A549 treated with AZD2906 at 1 μM for 4 hours (cell line): Measurements from ENCODE around the gene SULT1A3. TPM values are rescaled to one million over a fixed set of nuclear protein-coding genes. Genes with fewer than 3 reads are reported as not detected.

Experiments used
- total RNA-seq: library from RNA; stranded (reverse); fragments of 200-300 nt; extraction: Qiagen RNA extraction; gene quantifications from 5 replicates; pipeline ENCODE4 v1.2.3, GENCODE V29; 2022

SULT1A3 gene
- total RNA-seq: 4.3 to 8.0 TPM (median 5.8 TPM) in 5 replicates

DNA sequence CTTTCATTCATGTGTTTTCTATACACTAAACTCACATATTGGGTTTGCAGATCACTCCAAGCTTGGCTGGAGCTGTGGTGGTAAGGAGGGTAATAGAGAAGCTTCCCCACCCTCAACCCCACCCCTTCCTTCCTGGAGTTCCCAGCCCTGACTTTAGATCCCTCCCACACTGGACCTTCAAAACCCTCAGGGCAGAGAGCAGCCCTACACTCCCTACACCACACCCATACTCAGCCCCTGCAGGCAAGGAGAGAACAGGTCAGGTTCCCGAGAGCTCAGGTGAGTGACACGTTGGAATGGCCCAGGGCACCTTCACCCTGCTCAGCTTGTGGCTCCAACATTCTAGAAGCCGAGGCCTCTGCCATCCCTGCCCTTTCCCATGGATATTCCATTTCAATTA is at the start of gene SULT1A3:
SULT1A3 (plus strand) TSS at position 207 of the 400 bp plus-strand sequence. CDS start 1,474 bp downstream, outside the sequence.

DNA sequence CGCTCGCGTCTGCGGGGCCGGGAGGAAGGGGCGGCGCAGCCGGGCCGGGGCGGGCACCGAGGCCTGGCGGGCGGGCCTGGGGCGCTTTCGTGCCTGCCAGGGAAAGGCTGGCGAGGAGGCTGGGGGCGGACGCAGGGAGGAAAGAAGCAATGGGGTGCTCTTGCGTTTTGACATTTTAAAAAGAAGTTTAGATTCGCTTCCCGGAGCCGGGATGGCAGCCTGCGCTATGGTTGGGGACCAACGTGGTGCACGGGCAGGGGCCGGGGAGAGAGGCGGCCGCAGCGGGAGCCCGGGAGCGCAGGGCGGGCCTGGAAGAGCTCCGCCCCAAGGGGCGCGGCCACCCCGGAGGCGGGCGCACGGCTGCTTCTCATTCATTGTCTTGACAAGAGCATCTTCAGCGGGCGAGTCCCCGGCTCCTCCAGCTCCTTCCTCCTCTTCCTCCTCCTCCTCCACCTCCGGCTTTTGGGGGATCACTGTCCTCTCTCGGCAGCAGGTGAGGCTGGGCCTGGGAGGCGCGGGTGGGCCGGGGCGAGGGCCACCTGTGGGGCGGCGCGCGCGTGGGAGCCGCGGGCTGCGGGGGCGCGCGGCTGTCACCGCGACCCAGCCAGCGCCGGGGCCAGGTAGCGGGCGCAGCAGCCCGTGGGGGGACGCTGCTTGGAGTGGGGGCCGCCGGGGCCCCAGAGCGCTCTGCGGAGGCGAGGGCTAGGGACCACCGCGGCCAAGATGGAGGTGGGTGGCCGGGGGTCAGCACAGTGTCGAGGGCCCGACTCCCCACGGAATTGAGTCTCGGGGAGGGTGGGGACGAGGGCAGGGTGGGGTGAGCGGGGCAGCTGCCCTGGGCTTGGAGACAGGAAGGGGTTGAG is 15.6 kb upstream of the SULT1A3 start, which contains the start of gene CORO1A:
CORO1A (plus strand) TSS at position 370 of the 863 bp plus-strand sequence. CDS start 1,608 bp downstream, outside the sequence.

DNA sequence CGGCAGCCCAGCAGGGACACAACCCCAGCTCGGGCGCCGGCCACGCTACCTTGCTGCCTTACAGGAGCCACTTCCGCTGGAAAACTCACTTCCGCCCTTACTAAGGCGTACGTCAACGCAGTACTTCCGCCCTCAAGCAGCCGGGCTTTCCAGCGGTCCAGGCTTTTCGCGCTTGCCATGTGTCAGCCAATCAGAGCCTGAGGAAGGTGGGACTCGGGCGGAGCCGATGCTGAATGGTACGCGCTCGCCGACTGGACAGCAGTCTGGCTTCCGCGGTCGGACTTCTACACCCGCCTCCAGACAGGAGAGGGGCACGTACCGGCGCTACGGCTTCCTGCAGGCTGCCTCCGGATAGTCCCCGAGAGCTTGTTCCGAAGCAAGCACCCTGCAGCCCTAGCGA is 5.4 kb upstream of the SULT1A3 start, which contains the start of the genes BOLA2B and SLX1A:
BOLA2B (minus strand) TSS at position 52 of the 400 bp plus-strand sequence. CDS start 71 bp downstream, outside the sequence.
SLX1A (plus strand) TSS at position 261 of the 400 bp plus-strand sequence. CDS start 210 bp downstream, outside the sequence.

DNA sequence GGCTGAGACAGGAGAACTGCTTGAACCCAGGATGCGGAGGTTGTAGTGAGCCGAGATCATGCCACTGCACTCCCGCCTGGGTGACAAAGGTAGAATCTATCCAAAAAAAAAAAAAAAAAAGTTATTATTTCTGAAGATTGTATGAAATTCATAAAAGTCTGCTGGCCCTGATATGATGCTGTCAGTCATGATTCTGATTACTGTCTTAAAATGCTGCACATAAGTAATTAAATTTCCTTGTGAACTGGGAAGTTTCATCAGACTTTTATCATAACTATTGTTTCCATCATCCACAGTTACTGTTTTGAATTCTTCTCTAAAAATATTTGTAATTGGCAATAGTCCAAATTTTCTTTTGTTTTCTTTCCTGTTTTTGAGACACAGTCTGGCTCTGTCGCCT is 49.3 kb downstream of the SULT1A3 start, which contains the start of gene NPIPB13:
NPIPB13 (minus strand) TSS at position 101 of the 400 bp plus-strand sequence. CDS start 2,906 bp downstream, outside the sequence.

Other genes starting within 250 kb of the SULT1A3 start
- gene TMEM219, start 237.2 kb upstream of the SULT1A3 start, total RNA-seq: 82.6 to 101 TPM (median 99.1 TPM) in 5 replicates
- 25.2 to 31.2 TPM (median 30.1 TPM) in 5 replicates for gene TAOK2, start 225.4 kb upstream of the SULT1A3 start, total RNA-seq
- gene HIRIP3, start 203.6 kb upstream of the SULT1A3 start, total RNA-seq: 14.6 to 18.0 TPM (median 15.5 TPM) in 5 replicates
- gene INO80E, start 203.0 kb upstream of the SULT1A3 start, total RNA-seq: 99.1 to 113 TPM (median 102 TPM) in 5 replicates
- 1.3 to 1.9 TPM (median 1.8 TPM) in 5 replicates for gene DOC2A, start 188.2 kb upstream of the SULT1A3 start, total RNA-seq
- not detected in 5 replicates for gene C16orf92, start 176.1 kb upstream of the SULT1A3 start, total RNA-seq
- 0.22 to 0.39 TPM (median 0.26 TPM) in 5 replicates for gene TLCD3B, start 168.0 kb upstream of the SULT1A3 start, total RNA-seq
- 1,572 to 1,866 TPM (median 1,761 TPM) in 5 replicates for gene ALDOA, start 133.5 kb upstream of the SULT1A3 start, total RNA-seq
- gene PPP4C, start 123.3 kb upstream of the SULT1A3 start, total RNA-seq: 135 to 153 TPM (median 146 TPM) in 5 replicates
- gene TBX6, start 107.3 kb upstream of the SULT1A3 start, total RNA-seq: 0.14 to 0.31 TPM (median 0.30 TPM) in 5 replicates
- gene YPEL3, start 103.0 kb upstream of the SULT1A3 start, total RNA-seq: 4.3 to 9.4 TPM (median 8.6 TPM) in 5 replicates
- gene GDPD3, start 85.7 kb upstream of the SULT1A3 start, total RNA-seq: 0.61 to 1.6 TPM (median 1.0 TPM) in 5 replicates
- gene MAPK3, start 76.0 kb upstream of the SULT1A3 start, total RNA-seq: 30.6 to 36.7 TPM (median 34.4 TPM) in 5 replicates
- gene CORO1A, start 15.7 kb upstream of the SULT1A3 start, total RNA-seq: 1.9 to 2.9 TPM (median 2.0 TPM) in 5 replicates
- gene BOLA2B, start 5.6 kb upstream of the SULT1A3 start, total RNA-seq: 116 to 229 TPM (median 187 TPM) in 5 replicates
- 13.0 to 20.0 TPM (median 16.4 TPM) in 5 replicates for gene SLX1A, start 5.4 kb upstream of the SULT1A3 start, total RNA-seq
- 1.8 to 3.6 TPM (median 2.4 TPM) in 5 replicates for gene NPIPB13, start 49.2 kb downstream of the SULT1A3 start, total RNA-seq
- gene CD2BP2, start 156.1 kb downstream of the SULT1A3 start, total RNA-seq: 63.7 to 70.6 TPM (median 65.1 TPM) in 5 replicates
- gene TBC1D10B, start 171.2 kb downstream of the SULT1A3 start, total RNA-seq: 23.4 to 31.2 TPM (median 30.3 TPM) in 5 replicates
- 0.27 to 0.84 TPM (median 0.45 TPM) in 4 of 5 replicates, not detected in the other for gene MYL11, start 175.5 kb downstream of the SULT1A3 start, total RNA-seq
- gene SEPTIN1, start 183.3 kb downstream of the SULT1A3 start, total RNA-seq: 0.95 to 2.5 TPM (median 2.2 TPM) in 5 replicates
- gene ZNF48, start 196.2 kb downstream of the SULT1A3 start, total RNA-seq: 12.4 to 14.0 TPM (median 12.9 TPM) in 5 replicates
- gene ZNF771, start 208.4 kb downstream of the SULT1A3 start, total RNA-seq: 3.7 to 6.0 TPM (median 5.4 TPM) in 5 replicates
- 102 to 130 TPM (median 120 TPM) in 5 replicates for gene DCTPP1, start 230.8 kb downstream of the SULT1A3 start, total RNA-seq
- 43.9 to 48.2 TPM (median 45.5 TPM) in 5 replicates for gene SEPHS2, start 246.6 kb downstream of the SULT1A3 start, total RNA-seq